Osteocyte (in vitro differentiated cells): ENCODE results near the gene TIMM23. TPM values are rescaled to one million over a fixed set of nuclear protein-coding genes. Genes with fewer than 3 reads are reported as not detected.

ENCODE experiments used
- DNase-seq: peaks from one replicate; pipeline ENCODE4 v3.0.0; 2021; ENCODE audit warnings: mixed read lengths; ENCODE audit not compliant: unreplicated experiment; ENCODE audit errors: extremely low spot score
- H3K27ac Mint-ChIP-seq: one replicate; pipeline ENCODE4 v1.8.0; 2021; ENCODE audit warnings: mild to moderate bottlenecking, mixed read lengths; ENCODE audit not compliant: unreplicated experiment
- H3K27me3 Mint-ChIP-seq: one replicate; pipeline ENCODE4 v1.8.0; 2021; ENCODE audit warnings: mixed read lengths; ENCODE audit not compliant: unreplicated experiment
- H3K36me3 Mint-ChIP-seq: one replicate; pipeline ENCODE4 v1.8.0; 2021; ENCODE audit warnings: mixed read lengths; ENCODE audit not compliant: unreplicated experiment
- H3K4me1 Mint-ChIP-seq: one replicate; pipeline ENCODE4 v1.8.0; 2021; ENCODE audit warnings: mixed read lengths; ENCODE audit not compliant: unreplicated experiment
- H3K4me3 Mint-ChIP-seq: one replicate; pipeline ENCODE4 v1.8.0; 2021; ENCODE audit warnings: mild to moderate bottlenecking, moderate library complexity, mixed read lengths; ENCODE audit not compliant: unreplicated experiment
- H3K9me3 Mint-ChIP-seq: one replicate; pipeline ENCODE4 v1.8.0; 2021; ENCODE audit warnings: mixed read lengths; ENCODE audit not compliant: unreplicated experiment
- CTCF ChIP-seq: fragments of 200-600 bp; sonication (generic); IDR thresholded peaks from 2 replicates; pipeline ENCODE4 v1.5.0; 2021; ENCODE audit warnings: antibody characterized with exemption, mild to moderate bottlenecking, moderate library complexity
- total RNA-seq: library from RNA; stranded (reverse); gene quantifications from 2 replicates; pipeline ENCODE4 v1.2.1, GENCODE V29; 2021

The TIMM23 gene
- total RNA-seq, 1 donor from 2014 or later = 61.1 TPM

GRCh38 chr10:46030091-46030937 lies 58.0 kb downstream of the TIMM23 start, which contains the start of gene NCOA4:
Gene NCOA4, minus strand, starts transcription at chr10:46030623. Its CDS starts 13,943 bp downstream, at chr10:46016680.
- peak; percentile 63 for TF ChIP-seq CTCF
- peak; percentile 99 for DNase-seq
- H3K4me3 Mint-ChIP-seq = peak within 1 kb of the TSS; percentile 95
- H3K27ac Mint-ChIP-seq = peak within 1 kb of the TSS; percentile 88
- H3K9me3 Mint-ChIP-seq = no peaks in the 10 kb centered on the region
- peaks cover 3% of the 10 kb centered on the region for H3K36me3 Mint-ChIP-seq
- H3K27me3 Mint-ChIP-seq = no peaks in the 10 kb centered on the region
- H3K4me1 Mint-ChIP-seq = peaks cover 43% of the 10 kb centered on the region

- Mint-ChIP-seq H3K4me3 (no peak overlapping the region), H3K27ac (peak overlapping the region; percentile 48), H3K9me3 (no peaks in the 10 kb centered on the region), H3K4me1 (peaks cover 33% of the 10 kb centered on the region), H3K27me3 (no peaks in the 10 kb centered on the region), H3K36me3 (peaks cover 3% of the 10 kb centered on the region)
- TF ChIP-seq CTCF = no peak
- no peak for DNase-seq
Observed at GRCh38 chr10:46031648-46032532, 59.6 kb downstream of the TIMM23 start.

- no peak for TF ChIP-seq CTCF
- Mint-ChIP-seq H3K27me3 (peaks cover 2% of the 10 kb centered on the region), H3K9me3 (no peaks in the 10 kb centered on the region), H3K27ac (no peak overlapping the region), H3K4me3 (no peak overlapping the region), H3K36me3 (peaks cover 3% of the 10 kb centered on the region), H3K4me1 (peaks cover 21% of the 10 kb centered on the region)
- DNase-seq = no peak
Observed at GRCh38 chr10:46033602-46034011, 61.3 kb downstream of the TIMM23 start.

GRCh38 chr10:46035923-46036849 lies 63.9 kb downstream of the TIMM23 start:
- DNase-seq = no peak
- peaks cover 3% of the 10 kb centered on the region for H3K36me3 Mint-ChIP-seq

More at GRCh38 chr10:46035923-46036849, 63.9 kb downstream of the TIMM23 start:
- H3K9me3 Mint-ChIP-seq = no peaks in the 10 kb centered on the region
- peaks cover 10% of the 10 kb centered on the region for H3K27me3 Mint-ChIP-seq
- no peak overlapping the region for H3K4me3 Mint-ChIP-seq
- peaks cover 4% of the 10 kb centered on the region for H3K4me1 Mint-ChIP-seq
- no peak overlapping the region for H3K27ac Mint-ChIP-seq
- no peak for TF ChIP-seq CTCF
